Measurements from ENCODE around the gene ZP3.
"Not testable (repeated sequence)": the region's sequence is repeated elsewhere in the genome, so short reads cannot be mapped to it uniquely, and the experiment has no call there.

Gene ZP3

GRCh38 chr7:76487969-76488368, 63.2 kb downstream of the ZP3 start:
- DNase-seq, result not testable (repeated sequence)
